HG03520 (cell line): ENCODE measurements around the gene QRFP.

Source experiments
- ATAC-seq: cut with Tn5 transposase; IDR thresholded peaks from one replicate; pipeline ENCODE4 v1.9.1; 2021; ENCODE audit warnings: mild to moderate bottlenecking, moderate library complexity; ENCODE audit not compliant: unreplicated experiment

Gene QRFP

GRCh38 chr9:130905902-130906734, 9.5 kb upstream of the QRFP start:
- no peak for ATAC-seq

- no peak for ATAC-seq
Observed at GRCh38 chr9:130905125-130905901, 8.7 kb upstream of the QRFP start.

GRCh38 chr9:130904070-130905044, 7.7 kb upstream of the QRFP start:
- ATAC-seq: no peak

GRCh38 chr9:130903194-130904069, 6.8 kb upstream of the QRFP start:
- no peak for ATAC-seq

GRCh38 chr9:130902204-130903185, 5.9 kb upstream of the QRFP start:
- ATAC-seq: no peak

- ATAC-seq: no peak
Observed at GRCh38 chr9:130901498-130902203, 5.0 kb upstream of the QRFP start.

GRCh38 chr9:130900701-130901497, 4.3 kb upstream of the QRFP start:
- no peak for ATAC-seq

GRCh38 chr9:130899051-130899748, 2.6 kb upstream of the QRFP start:
- ATAC-seq: no peak

GRCh38 chr9:130898552-130898852, 1.9 kb upstream of the QRFP start:
- ATAC-seq: no peak

- no peak for ATAC-seq
Observed at GRCh38 chr9:130897848-130898551, 1.4 kb upstream of the QRFP start.

- no peak for ATAC-seq
Observed at GRCh38 chr9:130897105-130897751, 616 bp upstream of the QRFP start.

GRCh38 chr9:130895481-130896232, 955 bp downstream of the QRFP start:
- ATAC-seq: no peak

- no peak for ATAC-seq
Observed at GRCh38 chr9:130895038-130895437, 1.6 kb downstream of the QRFP start.

GRCh38 chr9:130894546-130894945, 2.1 kb downstream of the QRFP start:
- no peak for ATAC-seq
